ENCODE results near the gene POLD3.

- no peak for TF ChIP-seq RAD21 (conservative IDR thresholded peaks at IDR 0.05)
- TF ChIP-seq, protein P1, sequence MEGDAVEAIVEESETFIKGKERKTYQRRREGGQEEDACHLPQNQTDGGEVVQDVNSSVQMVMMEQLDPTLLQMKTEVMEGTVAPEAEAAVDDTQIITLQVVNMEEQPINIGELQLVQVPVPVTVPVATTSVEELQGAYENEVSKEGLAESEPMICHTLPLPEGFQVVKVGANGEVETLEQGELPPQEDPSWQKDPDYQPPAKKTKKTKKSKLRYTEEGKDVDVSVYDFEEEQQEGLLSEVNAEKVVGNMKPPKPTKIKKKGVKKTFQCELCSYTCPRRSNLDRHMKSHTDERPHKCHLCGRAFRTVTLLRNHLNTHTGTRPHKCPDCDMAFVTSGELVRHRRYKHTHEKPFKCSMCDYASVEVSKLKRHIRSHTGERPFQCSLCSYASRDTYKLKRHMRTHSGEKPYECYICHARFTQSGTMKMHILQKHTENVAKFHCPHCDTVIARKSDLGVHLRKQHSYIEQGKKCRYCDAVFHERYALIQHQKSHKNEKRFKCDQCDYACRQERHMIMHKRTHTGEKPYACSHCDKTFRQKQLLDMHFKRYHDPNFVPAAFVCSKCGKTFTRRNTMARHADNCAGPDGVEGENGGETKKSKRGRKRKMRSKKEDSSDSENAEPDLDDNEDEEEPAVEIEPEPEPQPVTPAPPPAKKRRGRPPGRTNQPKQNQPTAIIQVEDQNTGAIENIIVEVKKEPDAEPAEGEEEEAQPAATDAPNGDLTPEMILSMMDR (IDR thresholded peaks at IDR 0.05; ENCODE audit: poor library complexity, severe bottlenecking): no peak
- no peak for TF ChIP-seq EP300 (conservative IDR thresholded peaks at IDR 0.05; ENCODE audit: poor library complexity, severe bottlenecking)
- no peak for TF ChIP-seq POLR2AphosphoS5 (IDR thresholded peaks at IDR 0.05)
Observed at GRCh38 chr11:74577624-74578396, 14.6 kb upstream of the POLD3 start.
